NT2/D1 (cell line): ENCODE measurements around the gene ERAS.

Source experiments
- DNase-seq: peaks from one replicate; pipeline ENCODE4 v3.0.0-alpha.2; 2011; ENCODE audit warnings: low read depth, low spot score
- H3K27me3 ChIP-seq: 2 replicates; pipeline ENCODE4 v1.6.0; 2011; ENCODE audit warnings: mild to moderate bottlenecking; ENCODE audit not compliant: insufficient read length, insufficient read depth
- H3K36me3 ChIP-seq: 2 replicates; pipeline ENCODE4 v1.6.1; 2011; ENCODE audit warnings: mild to moderate bottlenecking, low read length, mixed read lengths; ENCODE audit not compliant: insufficient read depth, insufficient read length
- H3K4me1 ChIP-seq: 2 replicates; pipeline ENCODE4 v1.5.1; 2011; ENCODE audit not compliant: insufficient read depth, insufficient read length
- H3K4me3 ChIP-seq: 2 replicates; pipeline ENCODE4 v1.5.1; 2011; ENCODE audit warnings: low read depth; ENCODE audit not compliant: insufficient read length
- H3K9ac ChIP-seq: 2 replicates; pipeline ENCODE4 v1.6.0; 2011; ENCODE audit warnings: low read depth; ENCODE audit not compliant: insufficient read length
- H3K9me3 ChIP-seq: 2 replicates; pipeline ENCODE4 v1.5.1; 2011; ENCODE audit warnings: mild to moderate bottlenecking, low read length; ENCODE audit not compliant: insufficient read depth
- SUZ12 ChIP-seq: IDR thresholded peaks from 2 replicates; pipeline ENCODE4 v1.6.1; 2011; ENCODE audit not compliant: insufficient read length, insufficient read depth; ENCODE audit errors: extremely low read depth
- YY1 ChIP-seq: IDR thresholded peaks from 2 replicates; pipeline ENCODE4 v1.6.1; 2011; ENCODE audit not compliant: insufficient read length, insufficient read depth
- ZNF274 ChIP-seq: IDR thresholded peaks from 2 replicates; pipeline ENCODE4 v1.6.1; 2011; ENCODE audit warnings: mild to moderate bottlenecking, low read depth, low read length

The ERAS gene

GRCh38 chrX:48785186-48785539 lies 41.1 kb upstream of the ERAS start:
- H3K4me3 ChIP-seq: no peak overlapping the region
- H3K36me3 ChIP-seq: no peaks in the 10 kb centered on the region
- TF ChIP-seq ZNF274 (no peak), SUZ12 (no peak), YY1 (no peak)
- no peak for DNase-seq
- H3K4me1 ChIP-seq: no peaks in the 10 kb centered on the region
- no peaks in the 10 kb centered on the region for H3K9me3 ChIP-seq
- H3K27me3 ChIP-seq: no peaks in the 10 kb centered on the region
- no peak overlapping the region for H3K9ac ChIP-seq

DNA sequence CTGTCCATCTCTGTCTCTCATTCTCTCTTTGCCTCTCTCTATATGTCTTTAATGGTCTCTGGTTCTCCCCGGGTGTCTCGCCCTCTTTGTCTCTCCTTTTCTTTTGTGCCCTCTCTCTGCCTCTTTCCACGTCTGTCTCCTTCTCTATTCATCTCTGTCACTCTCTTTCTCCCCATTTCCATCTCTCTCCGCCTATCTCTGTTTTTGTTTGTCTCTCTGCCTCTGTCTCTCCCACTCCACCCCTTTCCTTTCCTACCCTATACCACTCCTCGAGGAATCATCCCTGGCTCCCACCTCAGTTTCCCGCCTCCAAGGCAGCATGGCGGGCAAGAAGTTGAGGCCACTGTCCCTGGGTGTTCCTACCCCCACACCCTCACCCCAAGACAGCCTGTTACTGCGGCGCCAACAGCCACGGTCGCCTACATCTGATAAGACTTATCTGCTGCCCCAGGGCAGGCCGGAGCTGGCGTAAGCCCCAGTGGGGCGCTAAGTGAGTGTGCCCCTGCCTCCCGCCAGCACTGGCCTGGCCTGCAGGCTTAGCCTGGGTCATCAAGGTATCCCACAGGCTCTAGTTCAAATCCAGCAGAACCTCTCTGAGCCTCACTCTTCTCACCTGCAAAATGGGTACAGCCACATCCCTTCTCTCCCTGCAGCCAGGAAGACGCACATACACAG lies 40.6 kb upstream of the ERAS start:
- H3K27me3 ChIP-seq: no peaks in the 10 kb centered on the region
- H3K36me3 ChIP-seq: no peaks in the 10 kb centered on the region
- no peak overlapping the region for H3K9ac ChIP-seq
- TF ChIP-seq SUZ12 (no peak), YY1 (no peak), ZNF274 (no peak)
- no peaks in the 10 kb centered on the region for H3K9me3 ChIP-seq
- no peaks in the 10 kb centered on the region for H3K4me1 ChIP-seq
- H3K4me3 ChIP-seq: no peak overlapping the region
- no peak for DNase-seq

- no peak within 1 kb of the TSS for H3K9ac ChIP-seq
- TF ChIP-seq ZNF274 (no peak), SUZ12 (no peak), YY1 (no peak)
- H3K36me3 ChIP-seq: no peaks in the 10 kb centered on the region
- no peaks in the 10 kb centered on the region for H3K27me3 ChIP-seq
- no peaks in the 10 kb centered on the region for H3K9me3 ChIP-seq
- H3K4me3 ChIP-seq: no peak within 1 kb of the TSS
- H3K4me1 ChIP-seq: peaks cover 2% of the 10 kb centered on the region
- no peak for DNase-seq
Observed at GRCh38 chrX:48786341-48786800, 39.9 kb upstream of the ERAS start, which contains the start of gene GATA1. GATA1 (plus strand) TSS chrX:48786590; CDS start chrX:48791110, 4,520 bp downstream.

DNA sequence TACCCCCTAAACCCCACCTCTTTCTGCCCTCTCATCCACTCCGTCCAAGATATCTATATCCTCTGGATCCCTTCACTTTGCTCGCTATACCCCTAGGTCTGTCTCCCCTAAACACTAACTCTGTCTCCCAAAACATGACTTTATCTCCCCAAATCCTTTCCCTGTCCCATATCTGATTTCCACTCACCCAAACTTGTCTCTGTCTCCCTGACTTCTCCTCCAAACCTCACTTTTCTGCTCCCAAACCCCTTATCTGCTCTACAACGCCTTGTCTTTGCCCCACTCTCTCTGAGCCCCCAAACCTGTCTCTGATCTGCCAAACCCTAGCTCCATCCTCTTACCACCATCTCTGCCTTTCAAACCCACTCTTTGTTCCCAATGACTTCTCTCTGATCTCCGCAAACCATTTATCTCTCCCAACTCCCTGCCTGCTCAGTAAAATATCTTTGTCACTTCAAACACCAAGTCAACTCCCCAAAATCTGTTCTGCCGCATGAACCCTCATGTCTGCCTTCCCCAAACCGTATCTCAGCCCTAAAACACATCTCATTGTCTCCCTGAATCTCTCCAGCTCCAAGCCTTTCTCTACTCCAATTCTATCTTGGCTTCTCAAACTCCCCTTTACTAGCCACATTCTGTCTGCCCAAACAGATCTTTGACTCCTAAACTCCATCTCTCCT lies 39.3 kb upstream of the ERAS start:
- no peak overlapping the region for H3K9ac ChIP-seq
- peaks cover 2% of the 10 kb centered on the region for H3K4me1 ChIP-seq
- H3K36me3 ChIP-seq: no peaks in the 10 kb centered on the region
- no peaks in the 10 kb centered on the region for H3K27me3 ChIP-seq
- no peak for DNase-seq
- no peak overlapping the region for H3K4me3 ChIP-seq
- TF ChIP-seq SUZ12: no peak
- no peak for TF ChIP-seq YY1
- TF ChIP-seq ZNF274: no peak
- H3K9me3 ChIP-seq: no peaks in the 10 kb centered on the region

DNA sequence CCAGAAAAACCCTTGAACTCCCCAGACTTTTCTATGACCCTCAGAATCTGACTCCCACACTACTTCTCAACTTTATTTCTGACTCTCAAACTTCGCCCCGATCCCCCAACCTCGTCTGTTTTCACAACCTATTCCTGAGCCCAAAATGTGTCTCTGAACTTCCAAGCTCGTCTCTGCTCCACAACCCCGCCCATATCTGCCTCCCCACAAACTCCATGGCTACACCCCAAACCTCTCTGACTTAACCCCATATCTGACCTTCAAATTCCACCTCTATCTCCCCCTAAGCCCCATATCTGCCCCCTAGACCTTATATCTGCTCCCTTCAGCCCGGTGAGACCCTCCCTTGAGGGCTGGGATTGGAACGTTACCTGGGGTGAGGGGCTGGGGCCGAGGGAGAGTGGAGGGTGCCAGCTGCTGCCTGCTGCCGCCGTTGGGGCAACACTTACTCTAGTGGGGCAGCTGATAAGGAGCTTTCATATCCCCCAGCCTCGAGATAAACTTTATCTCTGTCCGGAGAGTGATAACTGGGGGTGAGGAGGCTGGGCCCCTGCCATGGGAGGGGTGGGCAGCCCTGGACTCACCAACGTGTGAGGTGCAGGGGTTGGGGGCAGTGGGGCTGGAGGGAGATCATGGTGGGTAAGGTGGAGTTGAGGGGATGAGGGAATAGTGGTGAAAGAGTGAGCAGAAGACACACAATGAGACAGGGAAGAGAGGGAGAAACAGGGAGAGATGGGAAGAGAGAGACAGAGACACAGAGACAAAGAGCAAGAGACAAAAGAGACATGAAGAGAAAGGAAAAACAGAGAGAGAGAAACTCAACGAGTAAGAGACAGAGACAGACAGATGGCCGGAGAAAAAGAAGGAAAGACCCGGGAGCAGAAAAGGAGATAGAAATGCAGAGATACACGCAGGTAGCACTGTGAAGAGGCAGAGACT lies 38.5 kb upstream of the ERAS start:
- TF ChIP-seq SUZ12 (no peak), YY1 (no peak), ZNF274 (no peak)
- Histone ChIP-seq H3K9me3 (no peaks in the 10 kb centered on the region), H3K4me3 (no peak overlapping the region), H3K27me3 (no peaks in the 10 kb centered on the region), H3K9ac (no peak overlapping the region), H3K36me3 (no peaks in the 10 kb centered on the region), H3K4me1 (peaks cover 2% of the 10 kb centered on the region)
- DNase-seq: no peak

GRCh38 chrX:48789366-48790220 lies 36.7 kb upstream of the ERAS start:
- Histone ChIP-seq H3K27me3 (no peaks in the 10 kb centered on the region), H3K4me3 (no peak overlapping the region), H3K9me3 (no peaks in the 10 kb centered on the region), H3K36me3 (no peaks in the 10 kb centered on the region), H3K4me1 (peaks cover 2% of the 10 kb centered on the region), H3K9ac (no peak overlapping the region)
- TF ChIP-seq SUZ12 (no peak), ZNF274 (no peak), YY1 (no peak)
- DNase-seq: no peak
